Ishikawa (cell line): ENCODE data around the gene RBFA.

ENCODE experiments used
- CEBPB ChIP-seq: IDR thresholded peaks from 2 replicates; pipeline ENCODE4 v1.6.1; 2012
- CREB1 ChIP-seq: IDR thresholded peaks from 2 replicates; pipeline ENCODE4 v1.6.1; 2012; ENCODE audit warnings: low read depth
- EP300 ChIP-seq: IDR thresholded peaks from 2 replicates; pipeline ENCODE4 v1.6.1; 2012; ENCODE audit warnings: borderline replicate concordance
- RAD21 ChIP-seq: IDR thresholded peaks from 2 replicates; pipeline ENCODE4 v1.6.1; 2012; ENCODE audit warnings: low read depth
- REST ChIP-seq: IDR thresholded peaks from 2 replicates; pipeline ENCODE4 v1.6.1; 2012; ENCODE audit warnings: low read depth, mild to moderate bottlenecking
- TAF1 ChIP-seq: IDR thresholded peaks from 2 replicates; pipeline ENCODE4 v1.6.1; 2012; ENCODE audit warnings: low read depth, mild to moderate bottlenecking
- TEAD4 ChIP-seq: IDR thresholded peaks from 2 replicates; pipeline ENCODE4 v1.6.1; 2012
- USF1 ChIP-seq: IDR thresholded peaks from 2 replicates; pipeline ENCODE4 v1.6.1; 2012
- YY1 ChIP-seq: IDR thresholded peaks from 2 replicates; pipeline ENCODE4 v1.6.1; 2012; ENCODE audit warnings: low read depth

DNA sequence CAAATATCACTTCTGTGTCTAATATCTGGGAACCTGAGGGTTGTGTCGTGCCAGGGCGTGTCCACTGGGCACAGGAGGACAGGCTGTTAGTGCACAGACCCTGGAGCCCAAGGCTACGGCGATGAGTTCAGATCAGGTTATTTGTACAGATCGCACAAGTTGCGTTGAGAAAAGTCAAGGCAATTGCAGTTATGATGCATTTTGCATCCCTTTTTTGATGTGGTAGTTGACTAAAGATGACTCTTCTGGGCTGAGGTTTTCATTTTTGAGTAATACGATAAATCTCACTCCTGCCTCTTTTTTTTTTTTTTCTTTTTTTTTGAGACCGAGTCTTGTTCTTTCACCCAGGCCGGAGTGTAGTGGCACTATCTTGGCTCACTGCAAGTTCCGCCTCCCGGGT is 7.2 kb downstream of the RBFA start:
- TF ChIP-seq USF1 (no peak), TEAD4 (no peak), REST (no peak), EP300 (no peak), YY1 (no peak), RAD21 (no peak), CREB1 (no peak), CEBPB (no peak), TAF1 (no peak)
